PC-9 (cell line): Measurements from ENCODE around the gene FPGS. TPM values are rescaled to one million over a fixed set of nuclear protein-coding genes. Genes with fewer than 3 reads are reported as not detected.
A peak's percentile ranks its signal among the peaks of the same experiment; 100 is the strongest.

Experiments
- BruUV-seq: library from RNA; stranded (reverse); fragments of 400-500 nt; replicated peaks from 2 replicates; lab custom pipeline; 2021; lab: Mats Ljungman, UMichigan
- CTCF ChIA-PET: fragments of 300-600 bp; sonication (Branson Sonifier 250); formaldehyde crosslinking; loops from one replicate; lab custom pipeline; 2022; ENCODE audit warnings: antibody characterized with exemption; lab: Charles Lee
- POLR2A ChIA-PET: fragments of 300-600 bp; sonication (Branson Sonifier 250); formaldehyde crosslinking; loops from one replicate; lab custom pipeline; 2022; ENCODE audit warnings: antibody characterized with exemption; ENCODE audit not compliant: unreplicated experiment; lab: Charles Lee
- DNase-seq, 2 experiments: peaks; one replicate each; pipeline versions ENCODE4 v3.0.0 to v3.0.0-alpha.2; 2015 to 2022; ENCODE audit warnings: mixed read lengths in 1 of 2
- H2AFZ ChIP-seq: fragments of 200-600 bp; sonication (generic); 2 replicates; pipeline ENCODE4 v1.8.1; 2017; ENCODE audit warnings: antibody characterized with exemption
- H3F3A ChIP-seq: fragments of 200-600 bp; sonication (generic); 2 replicates; pipeline ENCODE4 v1.8.1; 2017; ENCODE audit warnings: antibody characterized with exemption, mild to moderate bottlenecking, low read depth; ENCODE audit not compliant: insufficient read depth
- H3K27ac ChIP-seq: fragments of 200-600 bp; sonication (generic); 2 replicates; pipeline ENCODE4 v1.6.1; 2016; ENCODE audit warnings: mixed run types
- H3K27me3 ChIP-seq: fragments of 200-600 bp; sonication (generic); 2 replicates; pipeline ENCODE4 v1.6.1; 2016; ENCODE audit warnings: low read depth, mixed run types; ENCODE audit not compliant: insufficient read depth
- H3K36me3 ChIP-seq: fragments of 200-600 bp; sonication (generic); 2 replicates; pipeline ENCODE4 v1.6.1; 2016; ENCODE audit warnings: low read depth, mixed run types
- H3K4me1 ChIP-seq: fragments of 200-600 bp; sonication (generic); replicated peaks from 2 replicates; pipeline ENCODE4 v1.6.1; 2016; ENCODE audit warnings: mixed run types; ENCODE audit not compliant: insufficient read depth
- H3K4me2 ChIP-seq: fragments of 200-600 bp; sonication (generic); 2 replicates; pipeline ENCODE4 v1.6.1; 2017; ENCODE audit warnings: mixed run types
- H3K4me3 ChIP-seq: fragments of 200-600 bp; sonication (generic); 2 replicates; pipeline ENCODE4 v1.6.1; 2016; ENCODE audit warnings: mixed run types
- H3K79me2 ChIP-seq: fragments of 200-600 bp; sonication (generic); 2 replicates; pipeline ENCODE4 v1.6.1; 2017; ENCODE audit warnings: low read depth, mixed run types
- H3K9me2 ChIP-seq: fragments of 200-600 bp; sonication (generic); 2 replicates; pipeline ENCODE4 v1.8.1; 2017; ENCODE audit warnings: mild to moderate bottlenecking; ENCODE audit not compliant: insufficient read depth
- H3K9me3 ChIP-seq: fragments of 200-600 bp; sonication (generic); 2 replicates; pipeline ENCODE4 v1.8.1; 2016; ENCODE audit warnings: low read depth; ENCODE audit not compliant: insufficient read depth
- H4K20me1 ChIP-seq: fragments of 200-600 bp; sonication (generic); 2 replicates; pipeline ENCODE4 v1.8.1; 2017; ENCODE audit not compliant: insufficient read depth
- CTCF ChIP-seq: fragments of 200-600 bp; sonication (generic); conservative IDR thresholded peaks from 2 replicates; pipeline ENCODE4 v1.6.1; 2017; ENCODE audit warnings: mixed run types, antibody characterized with exemption, mild to moderate bottlenecking, moderate library complexity
- EZH2 ChIP-seq: fragments of 200-600 bp; sonication (generic); IDR thresholded peaks from 2 replicates; pipeline ENCODE4 v1.8.0; 2017; ENCODE audit warnings: antibody characterized with exemption, low read depth
- intact Hi-C: fragments of 100-400 bp; cut with micrococcal nuclease; formaldehyde crosslinking; loops from one replicate; pipeline ENCODE4 v1.10.0; 2022; ENCODE audit not compliant: unreplicated experiment
- total RNA-seq: library from RNA; stranded (reverse); gene quantifications from 2 replicates; pipeline ENCODE4 v1.2.3, GENCODE V29; 2021

FPGS gene
- total RNA-seq, 1 experiment from 2014 or later = 152 TPM

GRCh38 chr9:127854184-127854806 is 51.6 kb downstream of the FPGS start, which contains the start of gene ENG:
Gene ENG (minus strand): TSS chr9:127854658. CDS start chr9:127854355, 303 bp downstream.
- peak within 1 kb of the TSS; percentile 54 for H3K4me3 ChIP-seq
- peaks cover 16% of the 10 kb centered on the region for H3K4me1 ChIP-seq
- peak; percentile 43 to 78 for DNase-seq
- BruUV-seq = no TSS peak
- H3K4me2 ChIP-seq = peak within 1 kb of the TSS; percentile 81
- no peak within 1 kb of the TSS for H3K27ac ChIP-seq
- no peaks in the 10 kb centered on the region for H3K9me2 ChIP-seq
- ChIA-PET POLR2A (interaction anchor here (0.5 to 0.6 kb wide), 5 partner anchors 53 to 1058 kb away, joined by 3 to 6 read pairs (median 3); no protein-coding TSS in a partner anchor), CTCF (interaction anchor here (1.0 to 1.6 kb wide), 3 partner anchors 15 to 69 kb away, joined by 3 to 4 read pairs (median 3); partner anchors contain the start of gene CDK9)
- intact Hi-C loops = loop anchor here (1.0 to 2.0 kb wide), 2 partner anchors 15 to 51 kb away; no protein-coding TSS in a partner anchor
- peaks cover 8% of the 10 kb centered on the region for H3K9me3 ChIP-seq
- H3K36me3 ChIP-seq = peaks cover 1% of the 10 kb centered on the region; the same call in 1 of the 2 replicates
- peaks cover 5% of the 10 kb centered on the region; the same call in 1 of the 2 replicates for H3F3A ChIP-seq
- TF ChIP-seq CTCF = no peak
- no peak for TF ChIP-seq EZH2
- H2AFZ ChIP-seq = peak within 1 kb of the TSS; percentile 76
- H3K79me2 ChIP-seq = no peaks in the 10 kb centered on the region
- no peaks in the 10 kb centered on the region for H4K20me1 ChIP-seq
- H3K27me3 ChIP-seq = no peaks in the 10 kb centered on the region

GRCh38 chr9:127854960-127855359 is 52.3 kb downstream of the FPGS start:
- H3K9me2 ChIP-seq = no peaks in the 10 kb centered on the region
- CTCF ChIA-PET = interaction anchor here (1.0 to 1.6 kb wide), 3 partner anchors 14 to 69 kb away, joined by 3 to 4 read pairs (median 3); partner anchors contain the start of gene CDK9
- BruUV-seq = no TSS peak
- DNase-seq = no peak
- H3K9me3 ChIP-seq = peaks cover 2% of the 10 kb centered on the region; the same call in 1 of the 2 replicates
- H3F3A ChIP-seq = peaks cover 5% of the 10 kb centered on the region; the same call in 1 of the 2 replicates
- H3K79me2 ChIP-seq = no peaks in the 10 kb centered on the region
- H3K27me3 ChIP-seq = no peaks in the 10 kb centered on the region
- POLR2A ChIA-PET = interaction anchor here (0.5 to 1.0 kb wide), 4 partner anchors 54 to 1058 kb away, joined by 3 to 21 read pairs (median 3); no protein-coding TSS in a partner anchor
- H3K4me3 ChIP-seq = no peak overlapping the region; the same call in 1 of the 2 replicates
- H3K4me2 ChIP-seq = peak overlapping the region; percentile 81
- no peak overlapping the region for H2AFZ ChIP-seq
- intact Hi-C loops = loop anchor here (1.0 to 2.0 kb wide), 2 partner anchors 16 to 52 kb away; no protein-coding TSS in a partner anchor
- H4K20me1 ChIP-seq = no peaks in the 10 kb centered on the region
- H3K4me1 ChIP-seq = peaks cover 16% of the 10 kb centered on the region
- TF ChIP-seq EZH2 (no peak), CTCF (no peak)
- no peak overlapping the region for H3K27ac ChIP-seq
- no peaks in the 10 kb centered on the region for H3K36me3 ChIP-seq

GRCh38 chr9:127855522-127855921 is 52.8 kb downstream of the FPGS start:
- Histone ChIP-seq H3K27me3 (no peaks in the 10 kb centered on the region), H2AFZ (no peak overlapping the region), H3K9me2 (no peaks in the 10 kb centered on the region), H3K4me2 (no peak overlapping the region), H3K9me3 (no peaks in the 10 kb centered on the region), H3K4me1 (peaks cover 16% of the 10 kb centered on the region), H3K36me3 (no peaks in the 10 kb centered on the region), H3K79me2 (no peaks in the 10 kb centered on the region), H3F3A (peaks cover 5% of the 10 kb centered on the region; the same call in 1 of the 2 replicates), H4K20me1 (no peaks in the 10 kb centered on the region), H3K4me3 (no peak overlapping the region), H3K27ac (no peak overlapping the region)
- TF ChIP-seq CTCF (no peak), EZH2 (no peak)
- intact Hi-C loops = loop anchor here (2.0 kb wide), 1 partner anchor 17 kb away; no protein-coding TSS in a partner anchor
- no peak for DNase-seq
- ChIA-PET POLR2A (interaction anchor here (1.0 kb wide), 1 partner anchor 54 kb away, joined by 21 read pairs; no protein-coding TSS in a partner anchor), CTCF (interaction anchor here (0.6 to 1.6 kb wide), 2 partner anchors 18 to 57 kb away, joined by 3 to 4 read pairs; no protein-coding TSS in a partner anchor)
- no TSS peak for BruUV-seq
